Uterus (tissue), 4 donors: ENCODE data around the gene STX4. TPM values are rescaled to one million over a fixed set of nuclear protein-coding genes. Genes with fewer than 3 reads are reported as not detected.

Source experiments
- DNase-seq, 2 donors: peaks; one replicate each; pipeline ENCODE4 v3.0.0-alpha.2; 2019 to 2020
- H3K27ac ChIP-seq, 2 donors: fragments of 200-600 bp; sonication (generic); 1 replicate in 1 of 2; 2 replicates in 1 of 2; pipeline ENCODE4 v1.5.1; 2016 to 2018
- H3K27me3 ChIP-seq, 2 donors: fragments of 200-600 bp; sonication (generic); one replicate each; pipeline ENCODE4 v1.5.1; 2018 to 2019; ENCODE audit warnings: control low read depth in 1 of 2
- H3K36me3 ChIP-seq, 2 donors: fragments of 200-600 bp; sonication (generic); one replicate each; pipeline ENCODE4 v1.5.1; 2019; ENCODE audit warnings: control low read depth in 1 of 2
- H3K4me1 ChIP-seq, 2 donors: fragments of 200-600 bp; sonication (generic); one replicate each; pipeline ENCODE4 v1.5.1; 2018 to 2019; ENCODE audit warnings: control low read depth in 1 of 2
- H3K4me3 ChIP-seq, 2 donors: fragments of 200-600 bp; sonication (generic); 1 replicate in 1 of 2; 2 replicates in 1 of 2; pipeline ENCODE4 v1.5.1; 2018 to 2019; ENCODE audit warnings: mild to moderate bottlenecking in 1 of 2
- H3K9me3 ChIP-seq, 2 donors: fragments of 200-600 bp; sonication (generic); one replicate each; pipeline ENCODE4 v1.5.1; 2019; ENCODE audit warnings: control low read depth in 1 of 2
- POLR2A ChIP-seq, 2 donors: fragments of 450-650 bp; IDR thresholded peaks; one replicate each; pipeline ENCODE4 v1.6.1; 2016; ENCODE audit warnings: antibody characterized with exemption in 2 of 2, mild to moderate bottlenecking in 1 of 2, moderate library complexity in 1 of 2
- intact Hi-C: fragments of 100-400 bp; cut with DNase I; formaldehyde crosslinking; loops from one replicate; pipeline ENCODE4 v1.15.1; 2023; ENCODE audit warnings: low total_unique reads
- total RNA-seq, 4 donors: library from RNA; depleted of rRNA in 3 of 4; stranded (reverse); fragments of >200 nt in 3 of 4; gene quantifications; one replicate each; pipeline versions ENCODE4 v1.1.0 to v1.2.4, GENCODE V29; 2014 to 2023
- TF ChIP-seq, protein P1 (sequence below), 4 experiments: fragments of 200-600 bp in 2 of 4; fragments of 450-650 bp in 2 of 4; sonication (generic) in 2 of 4; IDR thresholded peaks; one replicate each; pipeline ENCODE4 v1.5.1; 2016 to 2019; ENCODE audit warnings: antibody characterized with exemption in 4 of 4, mild to moderate bottlenecking in 2 of 4, moderate library complexity in 1 of 4
- donor health status: DM: yes; HTN: yes; CAD: no.

STX4 gene
- total RNA-seq, 4 donors from 2014 or later, result 26.2 to 114 (median 85.1) TPM

- Histone ChIP-seq H3K27me3 (no peaks in the 10 kb centered on the region), H3K36me3 (no peaks in the 10 kb centered on the region), H3K4me3 (no peak overlapping the region), H3K27ac (no peak overlapping the region), H3K9me3 (no peaks in the 10 kb centered on the region), H3K4me1 (no peaks in the 10 kb centered on the region)
- intact Hi-C loops, result no loop called here
- DNase-seq, result no peak
- no peak for TF ChIP-seq POLR2A (IDR thresholded peaks at IDR 0.05)
- TF ChIP-seq, protein P1, sequence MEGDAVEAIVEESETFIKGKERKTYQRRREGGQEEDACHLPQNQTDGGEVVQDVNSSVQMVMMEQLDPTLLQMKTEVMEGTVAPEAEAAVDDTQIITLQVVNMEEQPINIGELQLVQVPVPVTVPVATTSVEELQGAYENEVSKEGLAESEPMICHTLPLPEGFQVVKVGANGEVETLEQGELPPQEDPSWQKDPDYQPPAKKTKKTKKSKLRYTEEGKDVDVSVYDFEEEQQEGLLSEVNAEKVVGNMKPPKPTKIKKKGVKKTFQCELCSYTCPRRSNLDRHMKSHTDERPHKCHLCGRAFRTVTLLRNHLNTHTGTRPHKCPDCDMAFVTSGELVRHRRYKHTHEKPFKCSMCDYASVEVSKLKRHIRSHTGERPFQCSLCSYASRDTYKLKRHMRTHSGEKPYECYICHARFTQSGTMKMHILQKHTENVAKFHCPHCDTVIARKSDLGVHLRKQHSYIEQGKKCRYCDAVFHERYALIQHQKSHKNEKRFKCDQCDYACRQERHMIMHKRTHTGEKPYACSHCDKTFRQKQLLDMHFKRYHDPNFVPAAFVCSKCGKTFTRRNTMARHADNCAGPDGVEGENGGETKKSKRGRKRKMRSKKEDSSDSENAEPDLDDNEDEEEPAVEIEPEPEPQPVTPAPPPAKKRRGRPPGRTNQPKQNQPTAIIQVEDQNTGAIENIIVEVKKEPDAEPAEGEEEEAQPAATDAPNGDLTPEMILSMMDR (IDR thresholded peaks at IDR 0.05), result no peak
Measured at GRCh38 chr16:31050280-31051030, 17.1 kb downstream of the STX4 start.

DNA sequence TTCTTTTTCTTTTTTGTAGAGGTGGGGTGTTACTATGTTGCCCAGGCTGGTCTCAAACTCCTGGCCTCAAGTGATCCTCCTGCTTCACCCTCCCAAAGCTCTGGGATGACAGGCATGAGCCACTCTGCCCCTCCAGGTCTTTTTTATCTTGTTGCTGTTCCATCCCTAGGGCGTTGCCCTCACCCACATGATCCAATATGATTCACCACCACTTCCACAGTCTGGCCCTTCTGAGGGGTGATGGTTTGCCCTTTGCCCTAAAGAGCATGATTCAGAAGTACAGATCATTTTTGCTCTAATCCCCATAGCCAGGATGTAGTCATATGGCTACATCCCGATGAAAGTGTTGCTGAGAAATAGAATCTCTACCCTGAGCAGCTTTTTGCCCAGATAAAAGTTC lies 18.8 kb downstream of the STX4 start:
- Histone ChIP-seq H3K27me3 (no peaks in the 10 kb centered on the region), H3K4me1 (no peaks in the 10 kb centered on the region), H3K36me3 (no peaks in the 10 kb centered on the region), H3K27ac (no peak overlapping the region), H3K4me3 (no peak overlapping the region), H3K9me3 (no peaks in the 10 kb centered on the region)
- TF ChIP-seq, protein P1 (IDR thresholded peaks at IDR 0.05), result no peak
- TF ChIP-seq POLR2A (IDR thresholded peaks at IDR 0.05), result no peak
- intact Hi-C loops, result no loop called here
- DNase-seq, result no peak

- Histone ChIP-seq H3K4me3 (no peak overlapping the region), H3K27me3 (no peaks in the 10 kb centered on the region), H3K9me3 (no peaks in the 10 kb centered on the region), H3K36me3 (no peaks in the 10 kb centered on the region), H3K27ac (no peak overlapping the region), H3K4me1 (no peaks in the 10 kb centered on the region)
- TF ChIP-seq, protein P1 (IDR thresholded peaks at IDR 0.05), result no peak
- no peak for TF ChIP-seq POLR2A (IDR thresholded peaks at IDR 0.05)
- DNase-seq, result no peak
- intact Hi-C loops, result no loop called here
Measured at GRCh38 chr16:31055613-31056012, 22.3 kb downstream of the STX4 start.

GRCh38 chr16:31061126-31061812 lies 27.9 kb downstream of the STX4 start:
- Histone ChIP-seq H3K4me3 (no peak overlapping the region), H3K36me3 (no peaks in the 10 kb centered on the region), H3K4me1 (no peaks in the 10 kb centered on the region), H3K27ac (no peak overlapping the region), H3K27me3 (no peaks in the 10 kb centered on the region), H3K9me3 (no peaks in the 10 kb centered on the region)
- no peak for DNase-seq
- TF ChIP-seq, protein P1 (IDR thresholded peaks at IDR 0.05), result no peak
- no peak for TF ChIP-seq POLR2A (IDR thresholded peaks at IDR 0.05)
- intact Hi-C loops, result no loop called here

GRCh38 chr16:31061813-31062440 lies 28.6 kb downstream of the STX4 start:
- H3K9me3 ChIP-seq, result no peaks in the 10 kb centered on the region
- TF ChIP-seq POLR2A (IDR thresholded peaks at IDR 0.05), result no peak
- H3K4me1 ChIP-seq, result no peaks in the 10 kb centered on the region
- H3K36me3 ChIP-seq, result no peaks in the 10 kb centered on the region
- intact Hi-C loops, result no loop called here
- H3K27ac ChIP-seq, result no peak overlapping the region
- no peaks in the 10 kb centered on the region for H3K27me3 ChIP-seq
- H3K4me3 ChIP-seq, result no peak overlapping the region
- no peak for DNase-seq
